GM23338 (cell line): ENCODE data around the gene CRELD1. TPM values are rescaled to one million over a fixed set of nuclear protein-coding genes. Genes with fewer than 3 reads are reported as not detected.

ENCODE experiments used
- ATAC-seq: fragments of 200-7000 bp; cut with Tn5 transposase; 3 replicates; pipeline ENCODE4 v1.9.1; 2020
- DNase-seq: peaks from one replicate; pipeline ENCODE4 v3.0.0-alpha.2; 2015; ENCODE audit warnings: low spot score
- H2AFZ ChIP-seq: fragments of 200-600 bp; sonication (generic); 2 replicates; pipeline ENCODE4 v1.8.0; 2016; ENCODE audit warnings: antibody characterized with exemption, mild to moderate bottlenecking, moderate library complexity
- H3F3A ChIP-seq: fragments of 200-600 bp; sonication (generic); replicated peaks from 2 replicates; pipeline ENCODE4 v1.8.0; 2017; ENCODE audit warnings: antibody characterized with exemption, mixed run types, low read depth
- H3K27ac ChIP-seq: fragments of 200-600 bp; sonication (generic); 2 replicates; pipeline ENCODE4 v1.6.1; 2016; ENCODE audit warnings: low read depth
- H3K27me3 ChIP-seq: fragments of 200-600 bp; sonication (generic); 2 replicates; pipeline ENCODE4 v1.8.0; 2016; ENCODE audit warnings: mild to moderate bottlenecking, mixed run types, moderate library complexity; ENCODE audit not compliant: insufficient read depth
- H3K36me3 ChIP-seq: fragments of 200-600 bp; sonication (generic); 2 replicates; pipeline ENCODE4 v1.8.0; 2016; ENCODE audit warnings: mild to moderate bottlenecking; ENCODE audit not compliant: insufficient read depth
- H3K4me1 ChIP-seq: fragments of 200-600 bp; sonication (generic); 2 replicates; pipeline ENCODE4 v1.8.0; 2016; ENCODE audit warnings: mild to moderate bottlenecking, moderate library complexity; ENCODE audit not compliant: insufficient read depth
- H3K4me2 ChIP-seq: fragments of 200-600 bp; sonication (generic); 2 replicates; pipeline ENCODE4 v1.7.1; 2017; ENCODE audit warnings: mixed run types
- H3K4me3 ChIP-seq: fragments of 200-600 bp; sonication (generic); 2 replicates; pipeline ENCODE4 v1.6.1; 2016; ENCODE audit warnings: mixed run types
- H3K79me2 ChIP-seq: fragments of 200-600 bp; sonication (generic); replicated peaks from 2 replicates; pipeline ENCODE4 v1.8.0; 2017; ENCODE audit warnings: mild to moderate bottlenecking; ENCODE audit not compliant: insufficient read depth
- H3K9me2 ChIP-seq: fragments of 200-600 bp; sonication (generic); 2 replicates; pipeline ENCODE4 v1.8.0; 2017; ENCODE audit not compliant: insufficient read depth
- H4K20me1 ChIP-seq: fragments of 200-600 bp; sonication (generic); replicated peaks from 2 replicates; pipeline ENCODE4 v1.8.0; 2017; ENCODE audit warnings: mild to moderate bottlenecking; ENCODE audit not compliant: insufficient read depth
- H3K27ac Mint-ChIP-seq: 2 replicates; pipeline ENCODE4 v1.8.0; 2020; ENCODE audit warnings: inconsistent platforms, mild to moderate bottlenecking, moderate library complexity, mixed read lengths
- H3K27me3 Mint-ChIP-seq: 3 replicates; pipeline ENCODE4 v1.8.0; 2022; ENCODE audit warnings: low read depth, mild to moderate bottlenecking, moderate library complexity, mixed read lengths, inconsistent platforms; ENCODE audit not compliant: insufficient read depth, poor library complexity
- H3K36me3 Mint-ChIP-seq: 3 replicates; pipeline ENCODE4 v1.8.0; 2021; ENCODE audit warnings: low read depth, mild to moderate bottlenecking, inconsistent platforms, moderate library complexity, mixed read lengths
- H3K4me1 Mint-ChIP-seq: 3 replicates; pipeline ENCODE4 v1.8.0; 2020; ENCODE audit warnings: mild to moderate bottlenecking, inconsistent platforms, mixed read lengths
- H3K4me3 Mint-ChIP-seq: 3 replicates; pipeline ENCODE4 v1.8.0; 2021; ENCODE audit warnings: moderate library complexity, mild to moderate bottlenecking, inconsistent platforms, mixed read lengths
- H3K9me3 Mint-ChIP-seq: 3 replicates; pipeline ENCODE4 v1.8.0; 2020; ENCODE audit warnings: moderate library complexity, mild to moderate bottlenecking, inconsistent platforms, mixed read lengths
- EZH2 ChIP-seq: fragments of 200-600 bp; sonication (generic); IDR thresholded peaks from one replicate; pipeline ENCODE4 v1.8.0; 2017; ENCODE audit warnings: antibody characterized with exemption, mild to moderate bottlenecking, low read depth; ENCODE audit not compliant: unreplicated experiment
- EZH2phosphoT487 ChIP-seq: fragments of 200-600 bp; sonication (generic); IDR thresholded peaks from one replicate; pipeline ENCODE4 v1.8.1; 2018; ENCODE audit warnings: antibody characterized with exemption; ENCODE audit not compliant: unreplicated experiment
- JUNB ChIP-seq: IDR thresholded peaks from one replicate; pipeline ENCODE4 v1.6.1; 2016; ENCODE audit warnings: antibody characterized with exemption; ENCODE audit not compliant: unreplicated experiment
- NANOG ChIP-seq: IDR thresholded peaks from 2 replicates; pipeline ENCODE4 v1.6.1; 2016; ENCODE audit warnings: antibody characterized with exemption, borderline replicate concordance
- POLR2AphosphoS5 ChIP-seq: IDR thresholded peaks from 2 replicates; pipeline ENCODE4 v1.6.1; 2016; ENCODE audit warnings: antibody characterized with exemption, low read depth
- STAT1 ChIP-seq: IDR thresholded peaks from one replicate; pipeline ENCODE4 v1.6.1; 2016; ENCODE audit warnings: antibody characterized with exemption; ENCODE audit not compliant: unreplicated experiment
- ZNF114 ChIP-seq: fragments of 250-450 bp; sonication (Bioruptor Pico); IDR thresholded peaks from 2 replicates; pipeline ENCODE4 v1.5.0; 2020; ENCODE audit warnings: mild to moderate bottlenecking, moderate library complexity
- ZNF331 ChIP-seq: fragments of 250-450 bp; sonication (Bioruptor Pico); IDR thresholded peaks from 2 replicates; pipeline ENCODE4 v1.5.0; 2020; ENCODE audit warnings: low read depth, mild to moderate bottlenecking, moderate library complexity
- polyA plus RNA-seq: library from polyadenylated mRNA; unstranded; fragments of >200 nt; fragmentation: Nextera tagmentation; extraction: Ambion mirVana; gene quantifications from 2 replicates; pipeline ENCODE4 v1.2.1, GENCODE V29; 2016
- total RNA-seq: library from RNA; depleted of rRNA; stranded (reverse); fragments of >200 nt; shearing (Covaris generic); gene quantifications from 2 replicates; pipeline ENCODE4 v1.2.3, GENCODE V29; 2014
- TF ChIP-seq, protein P1 (sequence below): IDR thresholded peaks from one replicate; pipeline ENCODE4 v1.6.1; 2018; ENCODE audit warnings: antibody characterized with exemption; ENCODE audit not compliant: unreplicated experiment
- TF ChIP-seq, protein P2 (sequence below), 2 experiments: fragments of 200-600 bp in 1 of 2; sonication (generic) in 1 of 2; conservative IDR thresholded peaks; 2 replicates each; pipeline versions ENCODE4 v1.5.1 to v1.6.1; 2016 to 2017; ENCODE audit warnings: antibody characterized with exemption in 2 of 2, low read depth in 2 of 2, mild to moderate bottlenecking in 2 of 2, moderate library complexity in 1 of 2

Gene CRELD1
- total and polyA plus RNA-seq, 2 experiments from 2014 or later: 11.5 to 13.1 TPM

DNA sequence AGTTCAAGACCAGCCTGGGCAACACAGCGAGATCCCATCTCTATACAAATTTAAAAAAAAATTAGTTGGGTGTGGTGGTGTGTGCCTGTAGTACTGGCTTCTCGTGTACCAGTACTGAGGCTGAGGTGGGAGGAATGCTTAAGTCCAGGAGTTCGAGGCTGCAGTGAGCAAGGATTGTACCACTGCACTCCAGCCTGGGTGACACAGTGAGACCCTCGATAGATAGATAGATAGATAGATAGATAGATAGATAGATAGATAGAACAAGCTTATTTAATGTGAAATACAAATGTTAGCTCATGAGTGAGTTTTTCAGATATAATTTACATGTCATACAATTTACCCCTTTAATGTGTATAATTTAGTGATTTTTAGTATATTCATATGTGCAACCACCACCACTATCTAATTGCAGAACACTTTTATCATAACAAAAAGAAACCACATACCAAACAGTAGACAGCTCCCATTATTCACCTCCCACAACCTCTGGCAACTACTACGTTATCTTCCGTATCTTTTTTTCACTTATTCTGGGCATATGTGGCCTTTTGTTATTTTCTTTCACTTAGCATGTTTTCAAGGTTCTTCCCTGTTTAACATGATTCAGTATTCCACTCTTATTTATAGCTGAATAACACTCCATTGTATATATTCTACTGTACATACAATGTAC, 31.7 kb downstream of the CRELD1 start:
- no peaks in the 10 kb centered on the region for H3K27me3 ChIP-seq
- H3K4me1 ChIP-seq: no peaks in the 10 kb centered on the region
- DNase-seq (no peak), ATAC-seq (no peak)
- Mint-ChIP-seq H3K4me3 (no peak overlapping the region), H3K4me1 (no peaks in the 10 kb centered on the region), H3K27ac (no peak overlapping the region), H3K27me3 (no peaks in the 10 kb centered on the region), H3K9me3 (no peaks in the 10 kb centered on the region), H3K36me3 (peaks cover 25% of the 10 kb centered on the region; the same call in 2 of the 3 replicates)
- H3K9me2 ChIP-seq: 0 out of 2 replicates have a peak, but pooled peaks cover 3% of the 10 kb centered on the region
- H3K79me2 ChIP-seq: no peaks in the 10 kb centered on the region
- no peak overlapping the region for H3K4me3 ChIP-seq
- H3K36me3 ChIP-seq: peaks cover 8% of the 10 kb centered on the region; the same call in 1 of the 2 replicates
- no peak overlapping the region for H3K4me2 ChIP-seq
- 0 out of 2 replicates have a peak, but pooled peaks cover 4% of the 10 kb centered on the region for H4K20me1 ChIP-seq
- H3K27ac ChIP-seq: no peak overlapping the region
- TF ChIP-seq EZH2phosphoT487 (no peak), STAT1 (no peak)
- no peaks in the 10 kb centered on the region; the same call in 1 of the 2 replicates for H3F3A ChIP-seq
- no peak overlapping the region for H2AFZ ChIP-seq

DNA sequence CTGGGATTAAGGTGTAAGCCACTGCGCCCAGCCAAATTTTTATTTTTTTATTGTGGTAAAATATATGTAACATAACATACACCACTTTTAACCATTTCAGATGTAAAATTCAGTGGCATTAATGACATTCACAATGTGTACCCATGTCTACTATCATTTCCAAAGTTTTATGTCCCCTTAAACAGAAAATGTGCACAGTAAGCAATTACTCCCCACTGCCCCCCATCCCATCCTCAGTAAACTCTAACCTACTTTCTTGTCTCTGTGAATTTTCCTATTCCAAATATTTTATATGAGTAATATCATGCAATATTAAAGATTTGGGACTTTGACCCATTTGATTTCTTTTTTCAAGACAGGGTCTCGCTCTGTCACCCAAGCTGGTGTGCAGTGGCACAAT, 33.2 kb downstream of the CRELD1 start:
- H3F3A ChIP-seq: no peaks in the 10 kb centered on the region; the same call in 1 of the 2 replicates
- Mint-ChIP-seq H3K27me3 (no peaks in the 10 kb centered on the region), H3K4me3 (no peak overlapping the region), H3K9me3 (no peaks in the 10 kb centered on the region), H3K4me1 (no peaks in the 10 kb centered on the region), H3K27ac (no peak overlapping the region), H3K36me3 (peaks cover 33% of the 10 kb centered on the region; the same call in 2 of the 3 replicates)
- 0 out of 2 replicates have a peak, but pooled peaks cover 4% of the 10 kb centered on the region for H4K20me1 ChIP-seq
- H3K9me2 ChIP-seq: 0 out of 2 replicates have a peak, but pooled peaks cover 3% of the 10 kb centered on the region
- no peaks in the 10 kb centered on the region for H3K27me3 ChIP-seq
- ATAC-seq (no peak), DNase-seq (no peak)
- H3K36me3 ChIP-seq: peaks cover 19% of the 10 kb centered on the region
- H3K4me1 ChIP-seq: no peaks in the 10 kb centered on the region
- no peak overlapping the region for H2AFZ ChIP-seq
- H3K79me2 ChIP-seq: no peaks in the 10 kb centered on the region
- H3K4me2 ChIP-seq: no peak overlapping the region
- no peak overlapping the region for H3K27ac ChIP-seq
- no peak overlapping the region for H3K4me3 ChIP-seq
- TF ChIP-seq NANOG (no peak), ZNF331 (CRISPR knock-in tag) (no peak), EZH2phosphoT487 (no peak), ZNF114 (CRISPR knock-in tag) (no peak), JUNB (no peak), STAT1 (no peak), POLR2AphosphoS5 (no peak), EZH2 (no peak)
- TF ChIP-seq, protein P1, sequence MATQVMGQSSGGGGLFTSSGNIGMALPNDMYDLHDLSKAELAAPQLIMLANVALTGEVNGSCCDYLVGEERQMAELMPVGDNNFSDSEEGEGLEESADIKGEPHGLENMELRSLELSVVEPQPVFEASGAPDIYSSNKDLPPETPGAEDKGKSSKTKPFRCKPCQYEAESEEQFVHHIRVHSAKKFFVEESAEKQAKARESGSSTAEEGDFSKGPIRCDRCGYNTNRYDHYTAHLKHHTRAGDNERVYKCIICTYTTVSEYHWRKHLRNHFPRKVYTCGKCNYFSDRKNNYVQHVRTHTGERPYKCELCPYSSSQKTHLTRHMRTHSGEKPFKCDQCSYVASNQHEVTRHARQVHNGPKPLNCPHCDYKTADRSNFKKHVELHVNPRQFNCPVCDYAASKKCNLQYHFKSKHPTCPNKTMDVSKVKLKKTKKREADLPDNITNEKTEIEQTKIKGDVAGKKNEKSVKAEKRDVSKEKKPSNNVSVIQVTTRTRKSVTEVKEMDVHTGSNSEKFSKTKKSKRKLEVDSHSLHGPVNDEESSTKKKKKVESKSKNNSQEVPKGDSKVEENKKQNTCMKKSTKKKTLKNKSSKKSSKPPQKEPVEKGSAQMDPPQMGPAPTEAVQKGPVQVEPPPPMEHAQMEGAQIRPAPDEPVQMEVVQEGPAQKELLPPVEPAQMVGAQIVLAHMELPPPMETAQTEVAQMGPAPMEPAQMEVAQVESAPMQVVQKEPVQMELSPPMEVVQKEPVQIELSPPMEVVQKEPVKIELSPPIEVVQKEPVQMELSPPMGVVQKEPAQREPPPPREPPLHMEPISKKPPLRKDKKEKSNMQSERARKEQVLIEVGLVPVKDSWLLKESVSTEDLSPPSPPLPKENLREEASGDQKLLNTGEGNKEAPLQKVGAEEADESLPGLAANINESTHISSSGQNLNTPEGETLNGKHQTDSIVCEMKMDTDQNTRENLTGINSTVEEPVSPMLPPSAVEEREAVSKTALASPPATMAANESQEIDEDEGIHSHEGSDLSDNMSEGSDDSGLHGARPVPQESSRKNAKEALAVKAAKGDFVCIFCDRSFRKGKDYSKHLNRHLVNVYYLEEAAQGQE: no peak
- TF ChIP-seq, protein P2, sequence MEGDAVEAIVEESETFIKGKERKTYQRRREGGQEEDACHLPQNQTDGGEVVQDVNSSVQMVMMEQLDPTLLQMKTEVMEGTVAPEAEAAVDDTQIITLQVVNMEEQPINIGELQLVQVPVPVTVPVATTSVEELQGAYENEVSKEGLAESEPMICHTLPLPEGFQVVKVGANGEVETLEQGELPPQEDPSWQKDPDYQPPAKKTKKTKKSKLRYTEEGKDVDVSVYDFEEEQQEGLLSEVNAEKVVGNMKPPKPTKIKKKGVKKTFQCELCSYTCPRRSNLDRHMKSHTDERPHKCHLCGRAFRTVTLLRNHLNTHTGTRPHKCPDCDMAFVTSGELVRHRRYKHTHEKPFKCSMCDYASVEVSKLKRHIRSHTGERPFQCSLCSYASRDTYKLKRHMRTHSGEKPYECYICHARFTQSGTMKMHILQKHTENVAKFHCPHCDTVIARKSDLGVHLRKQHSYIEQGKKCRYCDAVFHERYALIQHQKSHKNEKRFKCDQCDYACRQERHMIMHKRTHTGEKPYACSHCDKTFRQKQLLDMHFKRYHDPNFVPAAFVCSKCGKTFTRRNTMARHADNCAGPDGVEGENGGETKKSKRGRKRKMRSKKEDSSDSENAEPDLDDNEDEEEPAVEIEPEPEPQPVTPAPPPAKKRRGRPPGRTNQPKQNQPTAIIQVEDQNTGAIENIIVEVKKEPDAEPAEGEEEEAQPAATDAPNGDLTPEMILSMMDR (conservative IDR thresholded peaks at IDR 0.05; ENCODE audit: low read depth in 2 of 2): no peak
